Measurements from ENCODE around the gene SRSF12.

SRSF12 gene

GRCh38 chr6:89144354-89144906 lies 26.6 kb upstream of the SRSF12 start:
- TF ChIP-seq, protein P1, sequence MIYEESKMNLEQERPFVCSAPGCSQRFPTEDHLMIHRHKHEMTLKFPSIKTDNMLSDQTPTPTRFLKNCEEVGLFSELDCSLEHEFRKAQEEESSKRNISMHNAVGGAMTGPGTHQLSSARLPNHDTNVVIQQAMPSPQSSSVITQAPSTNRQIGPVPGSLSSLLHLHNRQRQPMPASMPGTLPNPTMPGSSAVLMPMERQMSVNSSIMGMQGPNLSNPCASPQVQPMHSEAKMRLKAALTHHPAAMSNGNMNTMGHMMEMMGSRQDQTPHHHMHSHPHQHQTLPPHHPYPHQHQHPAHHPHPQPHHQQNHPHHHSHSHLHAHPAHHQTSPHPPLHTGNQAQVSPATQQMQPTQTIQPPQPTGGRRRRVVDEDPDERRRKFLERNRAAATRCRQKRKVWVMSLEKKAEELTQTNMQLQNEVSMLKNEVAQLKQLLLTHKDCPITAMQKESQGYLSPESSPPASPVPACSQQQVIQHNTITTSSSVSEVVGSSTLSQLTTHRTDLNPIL (CRISPR knock-in tag; IDR thresholded peaks at IDR 0.05; ENCODE audit: low read depth) = no peak
- TF ChIP-seq, protein P2, sequence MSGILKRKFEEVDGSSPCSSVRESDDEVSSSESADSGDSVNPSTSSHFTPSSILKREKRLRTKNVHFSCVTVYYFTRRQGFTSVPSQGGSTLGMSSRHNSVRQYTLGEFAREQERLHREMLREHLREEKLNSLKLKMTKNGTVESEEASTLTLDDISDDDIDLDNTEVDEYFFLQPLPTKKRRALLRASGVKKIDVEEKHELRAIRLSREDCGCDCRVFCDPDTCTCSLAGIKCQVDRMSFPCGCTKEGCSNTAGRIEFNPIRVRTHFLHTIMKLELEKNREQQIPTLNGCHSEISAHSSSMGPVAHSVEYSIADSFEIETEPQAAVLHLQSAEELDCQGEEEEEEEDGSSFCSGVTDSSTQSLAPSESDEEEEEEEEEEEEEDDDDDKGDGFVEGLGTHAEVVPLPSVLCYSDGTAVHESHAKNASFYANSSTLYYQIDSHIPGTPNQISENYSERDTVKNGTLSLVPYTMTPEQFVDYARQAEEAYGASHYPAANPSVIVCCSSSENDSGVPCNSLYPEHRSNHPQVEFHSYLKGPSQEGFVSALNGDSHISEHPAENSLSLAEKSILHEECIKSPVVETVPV (CRISPR knock-in tag; IDR thresholded peaks at IDR 0.05) = no peak
- ATAC-seq = no peak

DNA sequence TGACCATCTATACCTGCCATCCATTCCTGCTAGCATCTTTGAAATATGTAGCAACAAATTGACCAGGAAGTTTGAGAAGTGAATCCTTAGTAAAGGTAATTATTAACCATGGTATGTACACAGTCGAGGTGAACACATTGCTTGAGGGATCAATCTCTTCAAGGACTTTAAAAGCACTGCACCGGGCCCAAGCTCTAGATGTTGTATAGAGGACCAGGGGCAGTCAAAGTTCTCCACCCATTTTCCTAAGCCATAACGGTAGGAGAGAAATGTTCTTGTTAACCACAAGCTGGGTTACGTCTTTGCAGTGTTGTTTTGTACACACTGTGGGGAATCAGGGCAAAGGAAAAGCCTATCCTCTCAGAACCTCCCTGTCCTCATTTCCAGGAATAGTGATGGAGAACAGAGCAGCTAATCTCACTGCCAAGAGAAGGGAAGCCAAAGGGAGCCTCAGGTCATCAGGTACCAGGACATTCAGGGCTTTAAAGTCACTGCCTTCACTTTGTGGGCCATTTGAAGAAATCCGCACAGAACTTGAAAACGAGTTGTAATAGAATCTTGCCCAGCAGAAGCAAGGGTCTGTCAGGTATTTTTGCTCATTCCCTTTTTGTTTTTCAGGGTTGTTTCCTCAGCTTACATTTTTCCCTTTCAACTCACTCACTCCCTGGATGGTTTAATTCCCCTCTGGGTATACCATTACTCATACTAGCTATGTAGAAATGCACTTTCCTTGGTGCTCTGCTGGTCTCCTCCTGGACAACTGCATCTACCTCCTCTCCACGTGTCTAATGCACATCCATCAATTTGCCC lies 22.7 kb upstream of the SRSF12 start:
- TF ChIP-seq TOX (CRISPR knock-in tag; IDR thresholded peaks at IDR 0.05; ENCODE audit: borderline replicate concordance) = no peak
- TF ChIP-seq ISL1 (CRISPR knock-in tag; IDR thresholded peaks at IDR 0.05) = no peak
- no peak for TF ChIP-seq GLIS3 (CRISPR knock-in tag; IDR thresholded peaks at IDR 0.05)
- TF ChIP-seq, protein P1 (CRISPR knock-in tag; IDR thresholded peaks at IDR 0.05; ENCODE audit: low read depth) = no peak
- no peak for TF ChIP-seq PPARA (CRISPR knock-in tag; IDR thresholded peaks at IDR 0.05; ENCODE audit: borderline replicate concordance)
- no peak for TF ChIP-seq TCF4 (CRISPR knock-in tag; IDR thresholded peaks at IDR 0.05; ENCODE audit: borderline replicate concordance)
- TF ChIP-seq ZC3H10 (CRISPR knock-in tag; IDR thresholded peaks at IDR 0.05) = no peak
- TF ChIP-seq, protein P2 (CRISPR knock-in tag; IDR thresholded peaks at IDR 0.05) = no peak
- no peak for TF ChIP-seq SNAI2 (CRISPR knock-in tag; IDR thresholded peaks at IDR 0.05)
- TF ChIP-seq, protein P3, sequence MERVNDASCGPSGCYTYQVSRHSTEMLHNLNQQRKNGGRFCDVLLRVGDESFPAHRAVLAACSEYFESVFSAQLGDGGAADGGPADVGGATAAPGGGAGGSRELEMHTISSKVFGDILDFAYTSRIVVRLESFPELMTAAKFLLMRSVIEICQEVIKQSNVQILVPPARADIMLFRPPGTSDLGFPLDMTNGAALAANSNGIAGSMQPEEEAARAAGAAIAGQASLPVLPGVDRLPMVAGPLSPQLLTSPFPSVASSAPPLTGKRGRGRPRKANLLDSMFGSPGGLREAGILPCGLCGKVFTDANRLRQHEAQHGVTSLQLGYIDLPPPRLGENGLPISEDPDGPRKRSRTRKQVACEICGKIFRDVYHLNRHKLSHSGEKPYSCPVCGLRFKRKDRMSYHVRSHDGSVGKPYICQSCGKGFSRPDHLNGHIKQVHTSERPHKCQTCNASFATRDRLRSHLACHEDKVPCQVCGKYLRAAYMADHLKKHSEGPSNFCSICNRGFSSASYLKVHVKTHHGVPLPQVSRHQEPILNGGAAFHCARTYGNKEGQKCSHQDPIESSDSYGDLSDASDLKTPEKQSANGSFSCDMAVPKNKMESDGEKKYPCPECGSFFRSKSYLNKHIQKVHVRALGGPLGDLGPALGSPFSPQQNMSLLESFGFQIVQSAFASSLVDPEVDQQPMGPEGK (CRISPR knock-in tag; IDR thresholded peaks at IDR 0.05; ENCODE audit: borderline replicate concordance) = no peak
- TF ChIP-seq CSDC2 (CRISPR knock-in tag; IDR thresholded peaks at IDR 0.05) = no peak
- TF ChIP-seq, protein P4, sequence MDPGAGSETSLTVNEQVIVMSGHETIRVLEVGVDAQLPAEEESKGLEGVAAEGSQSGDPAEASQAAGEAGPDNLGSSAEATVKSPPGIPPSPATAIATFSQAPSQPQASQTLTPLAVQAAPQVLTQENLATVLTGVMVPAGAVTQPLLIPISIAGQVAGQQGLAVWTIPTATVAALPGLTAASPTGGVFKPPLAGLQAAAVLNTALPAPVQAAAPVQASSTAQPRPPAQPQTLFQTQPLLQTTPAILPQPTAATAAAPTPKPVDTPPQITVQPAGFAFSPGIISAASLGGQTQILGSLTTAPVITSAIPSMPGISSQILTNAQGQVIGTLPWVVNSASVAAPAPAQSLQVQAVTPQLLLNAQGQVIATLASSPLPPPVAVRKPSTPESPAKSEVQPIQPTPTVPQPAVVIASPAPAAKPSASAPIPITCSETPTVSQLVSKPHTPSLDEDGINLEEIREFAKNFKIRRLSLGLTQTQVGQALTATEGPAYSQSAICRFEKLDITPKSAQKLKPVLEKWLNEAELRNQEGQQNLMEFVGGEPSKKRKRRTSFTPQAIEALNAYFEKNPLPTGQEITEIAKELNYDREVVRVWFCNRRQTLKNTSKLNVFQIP (CRISPR knock-in tag; IDR thresholded peaks at IDR 0.05; ENCODE audit: borderline replicate concordance, low read depth) = no peak
- TF ChIP-seq, protein P5, sequence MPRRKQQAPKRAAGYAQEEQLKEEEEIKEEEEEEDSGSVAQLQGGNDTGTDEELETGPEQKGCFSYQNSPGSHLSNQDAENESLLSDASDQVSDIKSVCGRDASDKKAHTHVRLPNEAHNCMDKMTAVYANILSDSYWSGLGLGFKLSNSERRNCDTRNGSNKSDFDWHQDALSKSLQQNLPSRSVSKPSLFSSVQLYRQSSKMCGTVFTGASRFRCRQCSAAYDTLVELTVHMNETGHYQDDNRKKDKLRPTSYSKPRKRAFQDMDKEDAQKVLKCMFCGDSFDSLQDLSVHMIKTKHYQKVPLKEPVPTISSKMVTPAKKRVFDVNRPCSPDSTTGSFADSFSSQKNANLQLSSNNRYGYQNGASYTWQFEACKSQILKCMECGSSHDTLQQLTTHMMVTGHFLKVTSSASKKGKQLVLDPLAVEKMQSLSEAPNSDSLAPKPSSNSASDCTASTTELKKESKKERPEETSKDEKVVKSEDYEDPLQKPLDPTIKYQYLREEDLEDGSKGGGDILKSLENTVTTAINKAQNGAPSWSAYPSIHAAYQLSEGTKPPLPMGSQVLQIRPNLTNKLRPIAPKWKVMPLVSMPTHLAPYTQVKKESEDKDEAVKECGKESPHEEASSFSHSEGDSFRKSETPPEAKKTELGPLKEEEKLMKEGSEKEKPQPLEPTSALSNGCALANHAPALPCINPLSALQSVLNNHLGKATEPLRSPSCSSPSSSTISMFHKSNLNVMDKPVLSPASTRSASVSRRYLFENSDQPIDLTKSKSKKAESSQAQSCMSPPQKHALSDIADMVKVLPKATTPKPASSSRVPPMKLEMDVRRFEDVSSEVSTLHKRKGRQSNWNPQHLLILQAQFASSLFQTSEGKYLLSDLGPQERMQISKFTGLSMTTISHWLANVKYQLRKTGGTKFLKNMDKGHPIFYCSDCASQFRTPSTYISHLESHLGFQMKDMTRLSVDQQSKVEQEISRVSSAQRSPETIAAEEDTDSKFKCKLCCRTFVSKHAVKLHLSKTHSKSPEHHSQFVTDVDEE (CRISPR knock-in tag; IDR thresholded peaks at IDR 0.05) = no peak
- no peak for ATAC-seq

Data from SK-N-SH treated with all-trans-retinoic acid at 6 μM for 48 hours (cell line).